GM12878 (cell line): ENCODE results near the gene AXIN1.

Experiments
- ESRRA ChIP-seq: IDR thresholded peaks from 2 replicates; pipeline ENCODE4 v1.6.1; 2012; ENCODE audit warnings: mild to moderate bottlenecking, low read length, improper control_type of control experiment
- JUND ChIP-seq: IDR thresholded peaks from 2 replicates; pipeline ENCODE4 v1.6.1; 2012; ENCODE audit warnings: low read depth, mild to moderate bottlenecking, low read length, improper control_type of control experiment, moderate library complexity

- TF ChIP-seq JUND (no peak), ESRRA (no peak)
Measured at GRCh38 chr16:280005-280460, 72.5 kb downstream of the AXIN1 start.
